Vagina (tissue), 2 donors: Measurements from ENCODE around the gene ABCG4. TPM values are rescaled to one million over a fixed set of nuclear protein-coding genes. Genes with fewer than 3 reads are reported as not detected.

Experiments used
- DNase-seq, 2 donors: peaks; one replicate each; pipeline ENCODE4 v3.0.0-alpha.2; 2017; ENCODE audit errors: extremely low spot score in 2 of 2
- H3K27ac ChIP-seq: fragments of 200-600 bp; sonication (generic); one replicate; pipeline ENCODE4 v1.5.1; 2019
- H3K27me3 ChIP-seq: fragments of 200-600 bp; sonication (generic); one replicate; pipeline ENCODE4 v1.5.1; 2019
- H3K36me3 ChIP-seq, 2 donors: fragments of 200-600 bp; sonication (generic); one replicate each; pipeline ENCODE4 v1.5.1; 2017 to 2019
- H3K4me1 ChIP-seq: fragments of 200-600 bp; sonication (generic); one replicate; pipeline ENCODE4 v1.5.1; 2019
- H3K4me3 ChIP-seq, 2 donors: fragments of 200-600 bp; sonication (generic); 1 replicate in 1 of 2; 2 replicates in 1 of 2; pipeline ENCODE4 v1.5.1; 2016 to 2019
- H3K9me3 ChIP-seq: fragments of 200-600 bp; sonication (generic); one replicate; pipeline ENCODE4 v1.5.1; 2019
- CTCF ChIP-seq, 3 experiments: fragments of 450-650 bp in 2 of 3; fragments of 200-600 bp in 1 of 3; sonication (generic) in 1 of 3; IDR thresholded peaks; one replicate each; pipeline ENCODE4 v1.5.1; 2017 to 2019; ENCODE audit warnings: antibody characterized with exemption in 3 of 3, mild to moderate bottlenecking in 2 of 3, moderate library complexity in 2 of 3
- POLR2A ChIP-seq, 2 donors: fragments of 450-650 bp; IDR thresholded peaks; one replicate each; pipeline ENCODE4 v1.6.1; 2017; ENCODE audit warnings: antibody characterized with exemption in 2 of 2, mild to moderate bottlenecking in 2 of 2, moderate library complexity in 2 of 2
- POLR2AphosphoS5 ChIP-seq, 2 donors: sonication (generic); formaldehyde crosslinking; IDR thresholded peaks; one replicate each; pipeline ENCODE4 v1.9.0; 2017; ENCODE audit warnings: antibody characterized with exemption in 2 of 2, mild to moderate bottlenecking in 2 of 2, low read depth in 1 of 2; ENCODE audit not compliant: insufficient read depth in 1 of 2
- intact Hi-C: fragments of 100-400 bp; cut with DNase I; formaldehyde crosslinking; loops from one replicate; pipeline ENCODE4 v1.15.1; 2023
- total RNA-seq: library from RNA; depleted of rRNA; stranded (reverse); fragments of >200 nt; gene quantifications from one replicate; pipeline ENCODE4 v1.2.3, GENCODE V29; 2016

ABCG4 gene
- total RNA-seq, 1 donor from 2014 or later, result 3.2 TPM

- Histone ChIP-seq H3K9me3 (no peaks in the 10 kb centered on the region), H3K36me3 (no peaks in the 10 kb centered on the region), H3K27ac (no peak overlapping the region), H3K4me1 (no peaks in the 10 kb centered on the region), H3K4me3 (no peak overlapping the region), H3K27me3 (no peaks in the 10 kb centered on the region)
- no peak for TF ChIP-seq POLR2AphosphoS5 (IDR thresholded peaks at IDR 0.05; ENCODE audit: insufficient read depth in 1 of 2, low read depth in 1 of 2)
- no peak for TF ChIP-seq POLR2A (IDR thresholded peaks at IDR 0.05)
- TF ChIP-seq CTCF (IDR thresholded peaks at IDR 0.05), result no peak
- no peak for DNase-seq
- intact Hi-C loops, result no loop called here
These were observed 44.1 kb downstream of the ABCG4 start for GRCh38 chr11:119193001-119193400.

- H3K27ac ChIP-seq, result no peak overlapping the region
- no peaks in the 10 kb centered on the region for H3K9me3 ChIP-seq
- no peak for TF ChIP-seq POLR2AphosphoS5 (IDR thresholded peaks at IDR 0.05; ENCODE audit: insufficient read depth in 1 of 2, low read depth in 1 of 2)
- no peak for TF ChIP-seq POLR2A (IDR thresholded peaks at IDR 0.05)
- TF ChIP-seq CTCF (IDR thresholded peaks at IDR 0.05), result no peak
- intact Hi-C loops, result no loop called here
- no peaks in the 10 kb centered on the region for H3K27me3 ChIP-seq
- DNase-seq, result no peak
- no peak overlapping the region for H3K4me3 ChIP-seq
- H3K4me1 ChIP-seq, result no peaks in the 10 kb centered on the region
- H3K36me3 ChIP-seq, result no peaks in the 10 kb centered on the region
These were observed 44.8 kb downstream of the ABCG4 start for GRCh38 chr11:119193626-119194025.

- Histone ChIP-seq H3K36me3 (no peaks in the 10 kb centered on the region), H3K4me1 (no peaks in the 10 kb centered on the region), H3K9me3 (no peaks in the 10 kb centered on the region), H3K27me3 (no peaks in the 10 kb centered on the region), H3K27ac (no peak overlapping the region), H3K4me3 (no peak overlapping the region)
- TF ChIP-seq CTCF (IDR thresholded peaks at IDR 0.05) (no peak), POLR2A (IDR thresholded peaks at IDR 0.05) (no peak), POLR2AphosphoS5 (IDR thresholded peaks at IDR 0.05; ENCODE audit: insufficient read depth in 1 of 2, low read depth in 1 of 2) (no peak)
- intact Hi-C loops, result no loop called here
- no peak for DNase-seq
These were observed 46.1 kb downstream of the ABCG4 start for GRCh38 chr11:119194811-119195440.

DNA sequence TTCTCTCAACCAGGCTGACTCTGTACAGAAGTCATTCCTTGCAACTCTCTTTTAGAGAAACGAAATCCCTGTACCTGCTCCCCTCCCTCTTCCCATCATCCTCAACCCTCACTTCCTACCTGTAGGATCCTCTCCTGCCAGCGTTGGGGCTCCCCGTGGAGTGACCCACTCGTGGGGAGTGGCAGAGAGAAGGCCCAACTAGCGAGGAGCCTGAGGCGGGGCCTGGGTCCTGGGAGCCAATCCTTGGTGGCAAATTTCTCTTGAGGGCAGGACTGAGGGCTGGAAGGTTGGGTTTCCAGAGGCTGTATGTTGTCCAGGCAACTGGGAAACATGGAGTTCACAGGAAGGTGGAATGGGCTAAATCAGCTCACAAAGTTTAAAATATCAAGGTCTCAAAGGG is 46.8 kb downstream of the ABCG4 start:
- Histone ChIP-seq H3K36me3 (no peaks in the 10 kb centered on the region), H3K9me3 (no peaks in the 10 kb centered on the region), H3K4me3 (no peak overlapping the region), H3K27me3 (no peaks in the 10 kb centered on the region), H3K4me1 (no peaks in the 10 kb centered on the region), H3K27ac (no peak overlapping the region)
- TF ChIP-seq POLR2A (IDR thresholded peaks at IDR 0.05) (no peak), POLR2AphosphoS5 (IDR thresholded peaks at IDR 0.05; ENCODE audit: insufficient read depth in 1 of 2, low read depth in 1 of 2) (no peak), CTCF (IDR thresholded peaks at IDR 0.05) (no peak)
- no peak for DNase-seq
- intact Hi-C loops, result no loop called here

DNA sequence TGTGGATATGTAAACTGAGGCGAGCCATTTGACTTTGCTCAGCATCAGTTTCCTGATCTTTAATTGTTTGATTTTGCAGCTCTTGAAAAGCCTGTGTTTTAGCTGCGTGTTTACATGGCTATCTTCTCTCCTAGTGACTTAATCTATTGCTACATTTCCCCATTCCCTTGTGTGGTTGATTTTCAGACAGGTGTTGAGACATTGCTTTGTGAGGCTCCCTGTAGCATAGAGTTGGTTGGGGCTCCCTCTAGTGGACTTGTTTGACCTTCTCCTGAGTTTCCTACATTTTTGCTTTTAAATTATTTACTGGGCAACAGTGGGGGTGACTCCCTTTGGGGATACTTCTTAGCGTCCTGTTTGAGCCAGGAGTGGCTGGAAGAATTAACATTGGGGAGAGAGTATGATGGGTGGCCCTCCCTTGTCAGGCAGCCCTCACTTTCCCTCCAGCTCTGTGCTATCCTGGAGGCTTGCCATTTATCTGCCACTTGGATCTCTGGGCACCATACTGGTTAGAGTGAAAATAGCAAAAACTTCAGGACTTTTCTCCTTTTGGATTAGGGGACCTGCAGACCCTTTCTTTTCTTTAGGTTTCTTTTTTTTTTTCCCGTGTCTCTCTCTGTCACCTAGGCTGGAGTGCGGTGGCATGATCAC is 48.1 kb downstream of the ABCG4 start:
- TF ChIP-seq POLR2A (IDR thresholded peaks at IDR 0.05) (no peak), CTCF (IDR thresholded peaks at IDR 0.05) (peak; percentile 70 to 85 (median 78)), POLR2AphosphoS5 (IDR thresholded peaks at IDR 0.05; ENCODE audit: insufficient read depth in 1 of 2, low read depth in 1 of 2) (peak in 1 of 2 donors; percentile 74)

More for the DNA sequence above, 48.1 kb downstream of the ABCG4 start:
- Histone ChIP-seq H3K27ac (no peak overlapping the region), H3K4me1 (no peaks in the 10 kb centered on the region), H3K36me3 (no peaks in the 10 kb centered on the region), H3K4me3 (no peak overlapping the region), H3K27me3 (no peaks in the 10 kb centered on the region), H3K9me3 (no peaks in the 10 kb centered on the region)
- no peak for DNase-seq
- intact Hi-C loops, result no loop called here
